Uterus (tissue), 4 donors: ENCODE data around the gene PEX16. TPM values are rescaled to one million over a fixed set of nuclear protein-coding genes. Genes with fewer than 3 reads are reported as not detected.

Source experiments
- DNase-seq, 2 donors: peaks; one replicate each; pipeline ENCODE4 v3.0.0-alpha.2; 2019 to 2020
- H3K27ac ChIP-seq, 2 donors: fragments of 200-600 bp; sonication (generic); 1 replicate in 1 of 2; 2 replicates in 1 of 2; pipeline ENCODE4 v1.5.1; 2016 to 2018
- H3K27me3 ChIP-seq, 2 donors: fragments of 200-600 bp; sonication (generic); one replicate each; pipeline ENCODE4 v1.5.1; 2018 to 2019; ENCODE audit warnings: control low read depth in 1 of 2
- H3K36me3 ChIP-seq, 2 donors: fragments of 200-600 bp; sonication (generic); one replicate each; pipeline ENCODE4 v1.5.1; 2019; ENCODE audit warnings: control low read depth in 1 of 2
- H3K4me1 ChIP-seq, 2 donors: fragments of 200-600 bp; sonication (generic); one replicate each; pipeline ENCODE4 v1.5.1; 2018 to 2019; ENCODE audit warnings: control low read depth in 1 of 2
- H3K4me3 ChIP-seq, 2 donors: fragments of 200-600 bp; sonication (generic); 1 replicate in 1 of 2; 2 replicates in 1 of 2; pipeline ENCODE4 v1.5.1; 2018 to 2019; ENCODE audit warnings: mild to moderate bottlenecking in 1 of 2
- H3K9me3 ChIP-seq, 2 donors: fragments of 200-600 bp; sonication (generic); one replicate each; pipeline ENCODE4 v1.5.1; 2019; ENCODE audit warnings: control low read depth in 1 of 2
- POLR2A ChIP-seq, 2 donors: fragments of 450-650 bp; IDR thresholded peaks; one replicate each; pipeline ENCODE4 v1.6.1; 2016; ENCODE audit warnings: antibody characterized with exemption in 2 of 2, mild to moderate bottlenecking in 1 of 2, moderate library complexity in 1 of 2
- intact Hi-C: fragments of 100-400 bp; cut with DNase I; formaldehyde crosslinking; loops from one replicate; pipeline ENCODE4 v1.15.1; 2023; ENCODE audit warnings: low total_unique reads
- total RNA-seq, 4 donors: library from RNA; depleted of rRNA in 3 of 4; stranded (reverse); fragments of >200 nt in 3 of 4; gene quantifications; one replicate each; pipeline versions ENCODE4 v1.1.0 to v1.2.4, GENCODE V29; 2014 to 2023
- TF ChIP-seq, protein P1 (sequence below), 4 experiments: fragments of 200-600 bp in 2 of 4; fragments of 450-650 bp in 2 of 4; sonication (generic) in 2 of 4; IDR thresholded peaks; one replicate each; pipeline ENCODE4 v1.5.1; 2016 to 2019; ENCODE audit warnings: antibody characterized with exemption in 4 of 4, mild to moderate bottlenecking in 2 of 4, moderate library complexity in 1 of 4
- donor health status: DM: yes; HTN: yes; CAD: no.

The PEX16 gene
- total RNA-seq, 4 donors from 2014 or later, result 15.3 to 32.1 (median 27.6) TPM

GRCh38 chr11:45935349-45936064, 17.8 kb upstream of the PEX16 start:
- DNase-seq, result no peak
- H3K27ac ChIP-seq, result no peak overlapping the region

DNA sequence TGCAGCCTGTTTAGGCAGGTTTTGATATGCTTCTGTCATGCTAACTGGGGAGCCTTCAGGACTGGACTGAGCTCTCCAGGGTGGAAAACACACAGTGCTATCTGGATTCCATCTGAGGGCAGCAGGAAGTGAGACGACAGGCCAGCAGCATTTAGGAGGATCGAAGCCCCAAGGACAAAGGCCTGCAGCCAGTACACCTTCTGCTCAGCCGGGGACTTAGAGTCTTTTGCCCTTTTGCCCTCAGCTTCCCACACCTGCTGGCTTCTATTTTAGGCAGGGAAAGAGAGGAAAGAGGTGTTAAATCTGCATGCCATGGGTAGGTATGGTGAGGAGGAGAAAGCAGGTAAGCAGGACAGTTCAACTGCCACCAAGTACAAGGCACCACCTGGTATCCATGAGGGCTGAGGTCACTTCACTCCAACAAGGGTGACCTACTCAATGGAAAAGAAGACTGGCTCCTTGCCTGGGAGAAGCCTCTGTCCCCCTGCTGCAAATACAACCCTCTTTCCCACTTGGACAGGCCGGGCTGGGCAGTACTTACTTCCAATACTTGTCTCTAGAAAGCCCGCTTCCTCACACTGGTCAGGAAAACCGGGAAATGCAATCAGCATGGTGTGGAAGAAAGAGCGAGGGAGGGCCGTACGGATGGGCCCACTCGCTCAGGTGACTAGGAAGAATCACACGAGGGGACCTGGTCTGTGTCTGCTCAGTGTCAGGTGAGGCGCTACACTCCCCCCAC, 17.1 kb upstream of the PEX16 start:
- no peak for TF ChIP-seq POLR2A (IDR thresholded peaks at IDR 0.05)
- TF ChIP-seq, protein P1, sequence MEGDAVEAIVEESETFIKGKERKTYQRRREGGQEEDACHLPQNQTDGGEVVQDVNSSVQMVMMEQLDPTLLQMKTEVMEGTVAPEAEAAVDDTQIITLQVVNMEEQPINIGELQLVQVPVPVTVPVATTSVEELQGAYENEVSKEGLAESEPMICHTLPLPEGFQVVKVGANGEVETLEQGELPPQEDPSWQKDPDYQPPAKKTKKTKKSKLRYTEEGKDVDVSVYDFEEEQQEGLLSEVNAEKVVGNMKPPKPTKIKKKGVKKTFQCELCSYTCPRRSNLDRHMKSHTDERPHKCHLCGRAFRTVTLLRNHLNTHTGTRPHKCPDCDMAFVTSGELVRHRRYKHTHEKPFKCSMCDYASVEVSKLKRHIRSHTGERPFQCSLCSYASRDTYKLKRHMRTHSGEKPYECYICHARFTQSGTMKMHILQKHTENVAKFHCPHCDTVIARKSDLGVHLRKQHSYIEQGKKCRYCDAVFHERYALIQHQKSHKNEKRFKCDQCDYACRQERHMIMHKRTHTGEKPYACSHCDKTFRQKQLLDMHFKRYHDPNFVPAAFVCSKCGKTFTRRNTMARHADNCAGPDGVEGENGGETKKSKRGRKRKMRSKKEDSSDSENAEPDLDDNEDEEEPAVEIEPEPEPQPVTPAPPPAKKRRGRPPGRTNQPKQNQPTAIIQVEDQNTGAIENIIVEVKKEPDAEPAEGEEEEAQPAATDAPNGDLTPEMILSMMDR (IDR thresholded peaks at IDR 0.05), result no peak
- Histone ChIP-seq H3K4me3 (no peak overlapping the region), H3K27ac (no peak overlapping the region), H3K27me3 (no peaks in the 10 kb centered on the region), H3K4me1 (no peaks in the 10 kb centered on the region), H3K9me3 (no peaks in the 10 kb centered on the region), H3K36me3 (no peaks in the 10 kb centered on the region)
- DNase-seq, result no peak
- intact Hi-C loops, result no loop called here

More at GRCh38 chr11:45935349-45936064, 17.8 kb upstream of the PEX16 start:
- TF ChIP-seq, protein P1 (IDR thresholded peaks at IDR 0.05), result no peak
- TF ChIP-seq POLR2A (IDR thresholded peaks at IDR 0.05), result no peak
- Histone ChIP-seq H3K36me3 (no peaks in the 10 kb centered on the region), H3K4me3 (no peak overlapping the region), H3K9me3 (no peaks in the 10 kb centered on the region), H3K27me3 (no peaks in the 10 kb centered on the region), H3K4me1 (no peaks in the 10 kb centered on the region)
- intact Hi-C loops, result no loop called here

GRCh38 chr11:45933846-45934579, 16.3 kb upstream of the PEX16 start:
- H3K36me3 ChIP-seq, result no peaks in the 10 kb centered on the region

GRCh38 chr11:45933131-45933831, 15.6 kb upstream of the PEX16 start:
- no peaks in the 10 kb centered on the region for H3K36me3 ChIP-seq
- intact Hi-C loops, result no loop called here

More at GRCh38 chr11:45933846-45934579, 16.3 kb upstream of the PEX16 start:
- Histone ChIP-seq H3K27ac (no peak overlapping the region), H3K4me1 (no peaks in the 10 kb centered on the region), H3K9me3 (no peaks in the 10 kb centered on the region), H3K27me3 (no peaks in the 10 kb centered on the region), H3K4me3 (no peak overlapping the region)
- intact Hi-C loops, result no loop called here
- no peak for DNase-seq
- TF ChIP-seq, protein P1 (IDR thresholded peaks at IDR 0.05), result no peak
- TF ChIP-seq POLR2A (IDR thresholded peaks at IDR 0.05), result no peak

More at GRCh38 chr11:45933131-45933831, 15.6 kb upstream of the PEX16 start:
- Histone ChIP-seq H3K27me3 (no peaks in the 10 kb centered on the region), H3K4me1 (no peaks in the 10 kb centered on the region), H3K4me3 (no peak overlapping the region), H3K9me3 (no peaks in the 10 kb centered on the region), H3K27ac (no peak overlapping the region)
- TF ChIP-seq, protein P1 (IDR thresholded peaks at IDR 0.05), result no peak
- TF ChIP-seq POLR2A (IDR thresholded peaks at IDR 0.05), result no peak
- DNase-seq, result no peak
